SW 1271 (cell line): ENCODE measurements around the gene CACNA1A.
"Not testable (repeated sequence)": the region's sequence is repeated elsewhere in the genome, so short reads cannot be mapped to it uniquely, and the experiment has no call there.

Source experiments
- DNase-seq, 2 experiments: peaks; one replicate each; lab custom pipeline; 2025; lab: John Stamatoyannopoulos, UW

CACNA1A gene

DNA sequence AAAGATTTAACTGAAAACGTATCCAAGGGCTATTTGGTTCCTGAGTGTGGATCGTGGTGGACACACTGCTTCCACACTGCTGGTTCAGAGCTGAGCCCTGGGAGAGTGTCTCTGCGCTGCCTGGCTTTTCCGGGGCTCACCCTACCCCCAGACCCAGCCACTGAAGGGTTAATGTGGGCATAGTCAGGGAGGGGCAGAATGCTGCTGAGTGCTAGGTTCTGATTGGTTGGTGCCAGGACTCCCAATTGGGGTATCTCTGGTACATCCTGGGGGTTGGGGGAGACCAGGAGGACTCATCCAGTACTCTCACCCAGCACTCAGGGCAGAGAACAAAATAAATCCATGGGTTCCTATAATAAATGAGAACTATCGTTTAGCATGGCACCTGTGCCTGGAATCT lies 142.3 kb downstream of the CACNA1A start:
- no peak for DNase-seq

DNA sequence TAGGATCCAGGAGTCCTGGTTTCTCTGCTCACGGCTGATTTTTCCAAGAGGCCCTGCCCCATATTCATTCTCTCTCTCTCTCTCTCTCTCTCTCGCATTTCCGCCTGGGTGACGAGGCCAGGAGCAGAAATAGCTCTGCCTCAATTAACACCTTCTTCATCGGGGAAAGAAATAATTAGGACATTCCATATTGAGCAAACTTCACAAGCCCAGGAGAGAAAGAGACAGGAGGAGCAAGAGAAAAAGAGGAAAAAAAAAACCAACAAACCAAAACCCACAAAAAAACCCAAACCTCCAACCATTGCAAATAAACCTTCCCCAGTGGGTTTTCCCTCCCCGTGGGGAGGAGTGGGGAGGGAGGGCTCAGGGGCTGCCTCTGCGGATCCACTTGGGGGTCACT lies 143.0 kb downstream of the CACNA1A start:
- DNase-seq = no peak

DNA sequence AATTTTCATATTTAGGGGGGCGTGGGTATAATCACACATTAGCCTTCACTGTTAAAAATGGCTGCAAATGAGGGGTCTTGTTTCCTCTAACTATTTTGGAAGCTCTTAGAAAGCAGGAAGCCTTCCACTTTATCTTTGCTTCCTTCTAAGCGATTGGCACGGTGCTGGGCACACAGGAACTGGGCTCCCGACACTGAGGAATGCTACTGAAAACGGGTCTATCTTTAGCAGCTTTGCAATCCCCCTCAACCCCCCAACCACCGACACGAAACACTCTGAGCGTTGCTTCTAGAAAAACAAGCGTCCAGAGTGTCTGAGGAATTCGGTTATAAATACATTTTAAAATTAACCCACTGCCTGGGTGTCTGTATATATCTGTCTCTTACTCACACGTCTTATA lies 143.6 kb downstream of the CACNA1A start:
- no peak for DNase-seq

DNA sequence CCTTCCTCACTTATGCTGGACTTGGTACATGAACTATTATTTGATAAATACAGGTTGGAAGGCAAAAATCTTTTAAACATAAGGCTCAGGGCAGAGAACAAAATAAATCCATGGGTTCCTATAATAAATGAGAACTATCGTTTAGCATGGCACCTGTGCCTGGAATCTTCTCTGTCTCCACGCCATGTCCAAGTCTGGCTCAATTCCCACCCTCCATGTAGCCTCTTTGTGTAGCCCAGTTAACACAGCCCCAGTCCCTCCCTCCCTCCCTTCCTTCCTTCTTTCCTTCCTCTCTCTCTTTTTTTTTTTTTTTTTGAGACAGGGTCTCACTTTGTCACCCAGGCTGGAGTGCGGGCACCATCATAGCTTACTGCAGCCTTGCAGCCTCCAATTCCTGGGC lies 144.6 kb downstream of the CACNA1A start:
- not testable (repeated sequence) for DNase-seq

- DNase-seq = no peak
These were observed 149.5 kb downstream of the CACNA1A start for GRCh38 chr19:13356686-13357280.

- no peak for DNase-seq
These were observed 150.1 kb downstream of the CACNA1A start for GRCh38 chr19:13356185-13356584.

- no peak for DNase-seq
These were observed 150.9 kb downstream of the CACNA1A start for GRCh38 chr19:13355356-13355755.

- DNase-seq = no peak
These were observed 152.7 kb downstream of the CACNA1A start for GRCh38 chr19:13353625-13354024.

GRCh38 chr19:13350759-13351158 lies 155.5 kb downstream of the CACNA1A start:
- no peak for DNase-seq

DNA sequence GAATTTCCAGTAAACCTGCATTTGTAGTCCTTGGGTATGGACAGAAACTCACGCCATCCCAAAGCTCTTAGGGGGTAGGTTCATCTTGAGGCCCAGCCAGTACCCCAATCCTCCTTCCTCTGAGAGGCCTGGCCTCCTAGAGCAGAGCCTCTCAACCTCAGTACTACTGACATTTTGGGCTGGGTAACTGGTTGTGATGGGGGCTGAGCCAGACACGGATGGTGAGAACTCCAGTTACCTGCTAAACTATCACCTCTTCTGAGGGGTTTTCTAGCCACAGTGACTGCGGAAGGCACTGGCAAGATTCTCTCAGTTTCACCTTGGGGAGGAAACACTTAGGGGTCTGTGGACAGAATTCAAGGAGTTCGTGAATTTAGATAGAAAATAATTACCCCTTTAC lies 156.2 kb downstream of the CACNA1A start:
- DNase-seq = no peak

DNA sequence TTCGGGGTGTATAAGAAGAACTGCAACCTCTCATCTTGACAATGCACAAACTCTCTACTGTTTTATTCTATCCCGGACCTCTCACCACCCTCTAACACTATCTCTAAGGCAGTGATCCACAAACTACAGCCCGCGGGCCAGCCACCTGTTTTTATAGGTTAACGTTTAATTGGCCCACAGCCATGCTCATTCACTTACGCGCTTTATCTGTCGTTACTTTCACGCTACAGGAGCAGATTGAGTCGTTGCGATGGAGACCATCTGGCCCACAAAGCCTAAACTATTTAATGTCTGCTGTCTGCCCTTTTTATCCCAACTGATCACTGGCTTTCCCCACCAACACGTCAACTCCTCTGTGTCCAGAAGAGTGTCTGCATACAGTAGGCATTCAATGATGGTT lies 158.9 kb downstream of the CACNA1A start:
- no peak for DNase-seq

DNA sequence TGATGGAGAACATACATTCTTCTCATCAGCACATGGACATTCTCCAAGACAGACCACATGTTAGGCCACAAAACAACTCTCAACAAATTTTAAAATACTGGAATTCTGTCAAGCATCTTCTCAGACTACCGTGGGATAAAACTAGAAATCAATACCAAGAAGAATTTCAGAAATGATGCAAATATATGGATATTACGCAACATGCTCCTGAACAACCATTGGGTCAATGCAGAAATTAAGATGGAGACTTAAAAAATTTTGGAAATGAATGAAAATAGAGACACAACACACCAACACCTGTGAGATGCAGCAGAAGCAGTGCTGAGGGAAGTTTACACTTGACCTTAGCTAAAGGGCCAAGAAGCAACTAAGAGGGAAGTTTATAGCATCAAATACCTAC lies 162.8 kb downstream of the CACNA1A start:
- no peak for DNase-seq

- DNase-seq = no peak
These were observed 163.6 kb downstream of the CACNA1A start for GRCh38 chr19:13342672-13343071.

GRCh38 chr19:13339869-13340268 lies 166.4 kb downstream of the CACNA1A start:
- DNase-seq = no peak

DNA sequence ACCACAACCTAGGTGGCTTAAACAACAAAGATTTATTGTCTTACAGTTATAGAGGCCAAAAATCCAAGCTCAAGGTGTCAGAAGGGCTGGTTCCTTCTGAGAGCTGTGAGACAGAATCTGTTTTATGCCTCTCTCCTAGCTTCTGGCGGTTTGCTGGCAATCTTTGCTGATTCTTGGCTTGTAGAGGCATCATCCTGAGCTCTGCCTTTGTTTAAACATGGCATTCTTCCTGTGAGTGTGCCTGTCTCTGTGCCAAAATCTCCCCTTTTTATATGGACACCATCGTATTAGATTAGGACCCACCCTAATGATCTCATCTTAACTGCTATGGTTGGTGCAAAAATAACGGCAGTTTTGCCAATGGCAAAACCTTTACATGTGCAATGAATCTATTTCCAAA lies 169.1 kb downstream of the CACNA1A start:
- no peak for DNase-seq

GRCh38 chr19:13334801-13335481 lies 171.3 kb downstream of the CACNA1A start:
- DNase-seq = no peak

- DNase-seq = no peak
These were observed 176.0 kb downstream of the CACNA1A start for GRCh38 chr19:13330285-13330684.

DNA sequence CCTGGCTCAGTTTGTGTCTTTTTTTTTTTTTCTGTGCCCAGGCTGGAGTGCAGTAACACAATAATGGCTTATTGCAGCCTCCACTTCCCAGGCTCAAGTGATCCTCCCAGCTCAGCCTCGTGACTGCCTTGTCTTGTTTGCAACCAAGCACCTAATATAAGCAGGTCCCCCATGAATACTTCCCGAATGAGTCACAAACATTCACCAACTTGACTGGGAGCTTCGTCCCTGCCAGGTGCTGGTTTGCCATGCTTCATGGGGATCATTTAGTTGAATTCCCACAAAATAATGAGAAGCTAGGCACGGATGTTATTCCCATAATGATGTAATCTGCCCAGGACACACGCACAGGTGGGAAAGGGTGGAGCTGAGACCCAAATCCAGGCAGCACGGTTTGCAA lies 176.5 kb downstream of the CACNA1A start:
- DNase-seq = no peak

GRCh38 chr19:13328241-13328640 lies 178.0 kb downstream of the CACNA1A start:
- no peak for DNase-seq

GRCh38 chr19:13319526-13319925 lies 186.8 kb downstream of the CACNA1A start:
- DNase-seq = no peak

DNA sequence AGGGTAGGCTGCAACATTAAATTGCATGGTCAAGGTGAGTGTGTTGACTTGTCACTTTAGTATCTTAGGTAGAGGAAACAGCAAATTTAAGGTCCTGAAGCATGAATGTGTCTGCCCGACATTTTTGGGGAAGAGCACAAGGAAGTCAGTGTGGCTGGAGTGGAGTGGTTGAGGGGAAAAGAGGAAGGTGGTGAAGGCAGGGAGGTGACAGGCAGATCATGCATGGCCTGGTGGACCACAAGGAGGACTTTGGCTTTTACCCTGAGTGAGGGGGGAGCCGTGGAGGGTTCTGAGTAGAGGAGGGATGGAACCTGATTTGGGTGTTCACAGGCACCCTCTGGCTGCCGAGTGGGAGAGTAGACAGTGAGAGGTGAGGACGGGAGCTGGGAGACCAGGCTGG lies 188.1 kb downstream of the CACNA1A start:
- no peak for DNase-seq

- no peak for DNase-seq
These were observed 190.8 kb downstream of the CACNA1A start for GRCh38 chr19:13315495-13315894.

DNA sequence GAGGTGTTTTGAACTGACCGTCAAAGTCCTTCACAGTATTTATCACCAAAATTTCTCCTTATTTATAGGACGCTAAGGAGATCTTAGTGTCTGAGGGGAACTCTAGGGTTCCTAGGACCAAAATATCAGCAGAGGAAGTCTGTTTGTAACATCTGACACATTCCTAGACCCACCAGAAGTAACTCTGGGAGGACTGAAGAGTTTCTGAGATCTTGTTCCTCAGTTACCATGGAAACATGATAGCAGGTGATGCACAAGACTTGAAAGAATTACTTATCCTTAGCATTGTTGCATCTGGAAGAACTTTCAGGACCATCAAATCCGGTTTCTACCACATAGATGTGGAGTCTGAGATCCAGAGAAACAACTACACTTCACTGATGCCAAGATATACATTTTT lies 191.5 kb downstream of the CACNA1A start:
- no peak for DNase-seq

- DNase-seq = no peak
These were observed 192.4 kb downstream of the CACNA1A start for GRCh38 chr19:13313875-13314274.
